Trophoblast cell (in vitro differentiated cells and primary cell): ENCODE measurements around the gene ZNF488. TPM values are rescaled to one million over a fixed set of nuclear protein-coding genes. Genes with fewer than 3 reads are reported as not detected.

ENCODE experiments used
- DNase-seq, 2 donors: peaks; one replicate each; pipeline ENCODE4 v3.0.0-alpha.2; 2016
- H2AFZ ChIP-seq: 2 replicates; pipeline ENCODE4 v1.6.1; 2013; ENCODE audit warnings: low read length, moderate library complexity, mild to moderate bottlenecking; ENCODE audit not compliant: insufficient read depth, poor library complexity
- H2AK5ac ChIP-seq: 2 replicates; pipeline ENCODE4 v1.6.1; 2013; ENCODE audit warnings: mild to moderate bottlenecking, low read length
- H2BK120ac ChIP-seq: 2 replicates; pipeline ENCODE4 v1.6.1; 2013; ENCODE audit warnings: low read length, mild to moderate bottlenecking, moderate library complexity; ENCODE audit not compliant: insufficient read depth, poor library complexity
- H2BK12ac ChIP-seq: 2 replicates; pipeline ENCODE4 v1.6.1; 2013; ENCODE audit warnings: mild to moderate bottlenecking, low read length, moderate library complexity
- H2BK5ac ChIP-seq: 2 replicates; pipeline ENCODE4 v1.6.1; 2013; ENCODE audit warnings: low read length, low read depth, moderate library complexity, mild to moderate bottlenecking; ENCODE audit not compliant: poor library complexity
- H3K14ac ChIP-seq: 2 replicates; pipeline ENCODE4 v1.6.1; 2013; ENCODE audit warnings: mild to moderate bottlenecking, low read length
- H3K18ac ChIP-seq: 2 replicates; pipeline ENCODE4 v1.6.1; 2013; ENCODE audit warnings: mild to moderate bottlenecking, low read length
- H3K23ac ChIP-seq: 2 replicates; pipeline ENCODE4 v1.6.1; 2013; ENCODE audit warnings: low read length
- H3K27ac ChIP-seq: 2 replicates; pipeline ENCODE4 v1.5.1; 2013; ENCODE audit warnings: low read depth, mild to moderate bottlenecking, inconsistent platforms, low read length, moderate library complexity
- H3K27me3 ChIP-seq: 2 replicates; pipeline ENCODE4 v1.6.1; 2013; ENCODE audit warnings: inconsistent platforms, mild to moderate bottlenecking, low read length, moderate library complexity; ENCODE audit not compliant: insufficient read depth
- H3K36me3 ChIP-seq, 2 experiments: 1 replicate in 1 of 2; 2 replicates in 1 of 2; pipeline ENCODE4 v1.6.1; 2013; ENCODE audit warnings: low read length in 2 of 2, mild to moderate bottlenecking in 2 of 2, moderate library complexity in 1 of 2; ENCODE audit not compliant: insufficient read depth in 2 of 2, control insufficient read depth in 1 of 2
- H3K4ac ChIP-seq: 2 replicates; pipeline ENCODE4 v1.6.1; 2013; ENCODE audit warnings: low read depth, mild to moderate bottlenecking, low read length, moderate library complexity
- H3K4me1 ChIP-seq, 2 experiments: 1 replicate in 1 of 2; 2 replicates in 1 of 2; pipeline ENCODE4 v1.6.1; 2013; ENCODE audit warnings: low read length in 2 of 2, mild to moderate bottlenecking in 2 of 2, moderate library complexity in 1 of 2; ENCODE audit not compliant: insufficient read depth in 2 of 2, control insufficient read depth in 1 of 2
- H3K4me2 ChIP-seq: 2 replicates; pipeline ENCODE4 v1.6.1; 2013; ENCODE audit warnings: inconsistent platforms, mild to moderate bottlenecking, low read length, moderate library complexity
- H3K4me3 ChIP-seq: 2 replicates; pipeline ENCODE4 v1.5.1; 2013; ENCODE audit warnings: mild to moderate bottlenecking, low read depth, low read length, inconsistent platforms
- H3K79me1 ChIP-seq: one replicate; pipeline ENCODE4 v1.6.1; 2013; ENCODE audit warnings: low read length
- H3K79me2 ChIP-seq: 2 replicates; pipeline ENCODE4 v1.6.1; 2013; ENCODE audit warnings: low read length, mild to moderate bottlenecking; ENCODE audit not compliant: control insufficient read depth, insufficient read depth, poor library complexity
- H3K9ac ChIP-seq: 2 replicates; pipeline ENCODE4 v1.6.1; 2013; ENCODE audit warnings: mild to moderate bottlenecking, low read length
- H3K9me3 ChIP-seq: 2 replicates; pipeline ENCODE4 v1.6.1; 2013; ENCODE audit warnings: low read depth, mild to moderate bottlenecking, control low read depth, inconsistent platforms, low read length; ENCODE audit not compliant: insufficient read depth
- H4K12ac ChIP-seq: 2 replicates; pipeline ENCODE4 v1.6.1; 2013; ENCODE audit warnings: low read depth, mild to moderate bottlenecking, low read length, moderate library complexity
- H4K8ac ChIP-seq: 2 replicates; pipeline ENCODE4 v1.6.1; 2013; ENCODE audit warnings: low read depth, mild to moderate bottlenecking, low read length, moderate library complexity
- H4K91ac ChIP-seq: one replicate; pipeline ENCODE4 v1.6.1; 2013; ENCODE audit warnings: low read depth, mild to moderate bottlenecking, low read length, moderate library complexity
- WGBS: extraction: QIAGEN DNeasy Blood & Tissue Kit; methylation state at CpG from one replicate; pipeline ENCODE4 v1.1.7; 2013; ENCODE audit warnings: missing lambda C conversion rate; ENCODE audit not compliant: insufficient read length, insufficient coverage; ENCODE audit errors: extremely low coverage; 5-methylcytosine and 5-hydroxymethylcytosine counted together
- polyA plus RNA-seq: library from polyadenylated mRNA; stranded (reverse); fragments of 200-250 nt; gene quantifications from 2 replicates; pipeline ENCODE4 v1.2.3, GENCODE V29; 2013

The ZNF488 gene, protein sequence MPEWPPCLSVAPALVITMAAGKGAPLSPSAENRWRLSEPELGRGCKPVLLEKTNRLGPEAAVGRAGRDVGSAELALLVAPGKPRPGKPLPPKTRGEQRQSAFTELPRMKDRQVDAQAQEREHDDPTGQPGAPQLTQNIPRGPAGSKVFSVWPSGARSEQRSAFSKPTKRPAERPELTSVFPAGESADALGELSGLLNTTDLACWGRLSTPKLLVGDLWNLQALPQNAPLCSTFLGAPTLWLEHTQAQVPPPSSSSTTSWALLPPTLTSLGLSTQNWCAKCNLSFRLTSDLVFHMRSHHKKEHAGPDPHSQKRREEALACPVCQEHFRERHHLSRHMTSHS
- 34.5 and 39.7 TPM in 2 replicates for polyA plus RNA-seq

- Histone ChIP-seq H2BK12ac (peak within 1 kb of the TSS; percentile 81), H2BK5ac (peak within 1 kb of the TSS; percentile 81), H3K4me3 (peak within 1 kb of the TSS; percentile 83), H3K79me1 (peaks cover 5% of the 10 kb centered on the region), H3K36me3 (no peaks in the 10 kb centered on the region), H2BK120ac (peak within 1 kb of the TSS; percentile 89), H2AK5ac (no peak within 1 kb of the TSS), H3K27ac (peak within 1 kb of the TSS; percentile 51), H3K14ac (peak within 1 kb of the TSS; percentile 87), H3K9ac (peak within 1 kb of the TSS; percentile 82), H4K8ac (peak within 1 kb of the TSS; percentile 91), H4K91ac (peak within 1 kb of the TSS; percentile 95), H3K18ac (peak within 1 kb of the TSS; percentile 94), H3K4me1 (no peaks in the 10 kb centered on the region), H3K9me3 (peaks cover 2% of the 10 kb centered on the region), H3K27me3 (no peaks in the 10 kb centered on the region), H3K79me2 (peaks cover 4% of the 10 kb centered on the region), H3K23ac (no peak within 1 kb of the TSS), H4K12ac (peak within 1 kb of the TSS; percentile 74), H3K4me2 (peak within 1 kb of the TSS; percentile 67), H2AFZ (peak within 1 kb of the TSS; percentile 94), H3K4ac (no peak within 1 kb of the TSS)
- no CpG with 5 or more reads among the region's 75 CpGs for WGBS
- peak; percentile 91 to 96 for DNase-seq
These were observed at the start of gene ZNF488 for GRCh38 chr10:47384148-47384921. TSS of gene ZNF488 (minus strand) at chr10:47384293. CDS start at chr10:47368829, 15,464 bp downstream.

GRCh38 chr10:47425813-47426419 is 41.8 kb upstream of the ZNF488 start:
- Histone ChIP-seq H3K79me2 (peaks cover 2% of the 10 kb centered on the region), H3K9me3 (no peaks in the 10 kb centered on the region), H4K8ac (no peak overlapping the region), H3K9ac (no peak overlapping the region), H3K23ac (no peak overlapping the region), H3K79me1 (peaks cover 5% of the 10 kb centered on the region), H4K12ac (no peak overlapping the region), H3K14ac (no peak overlapping the region), H3K36me3 (no peaks in the 10 kb centered on the region), H2BK5ac (no peak overlapping the region), H2AK5ac (no peak overlapping the region), H3K4me1 (peaks cover 2 to 3% of the 10 kb centered on the region in 2 experiments), H3K27me3 (no peaks in the 10 kb centered on the region), H2BK12ac (no peak overlapping the region), H3K4ac (peak overlapping the region; percentile 16), H2BK120ac (no peak overlapping the region), H3K27ac (no peak overlapping the region), H4K91ac (no peak overlapping the region), H2AFZ (no peak overlapping the region), H3K18ac (no peak overlapping the region), H3K4me2 (no peak overlapping the region), H3K4me3 (no peak overlapping the region)
- DNase-seq = no peak
- WGBS = no CpG with 5 or more reads among the region's 4 CpGs

- H3K4me2 ChIP-seq = no peak overlapping the region
- peaks cover 20% of the 10 kb centered on the region for H3K79me1 ChIP-seq
- no peak overlapping the region for H4K8ac ChIP-seq
- peaks cover 2% of the 10 kb centered on the region for H3K9me3 ChIP-seq
- H3K14ac ChIP-seq = no peak overlapping the region
- no peaks in the 10 kb centered on the region for H3K36me3 ChIP-seq
- peak overlapping the region; percentile 38 for H2BK120ac ChIP-seq
- peak overlapping the region; percentile 47 for H2BK12ac ChIP-seq
- peaks cover 8% of the 10 kb centered on the region for H3K79me2 ChIP-seq
- no peak overlapping the region for H2BK5ac ChIP-seq
- DNase-seq = no peak
- H3K9ac ChIP-seq = no peak overlapping the region
- peaks cover 9 to 11% of the 10 kb centered on the region in 2 experiments for H3K4me1 ChIP-seq
- H2AK5ac ChIP-seq = no peak overlapping the region
- WGBS = no CpG with 5 or more reads among the region's 8 CpGs
- H3K18ac ChIP-seq = no peak overlapping the region
- no peak overlapping the region for H2AFZ ChIP-seq
- H4K12ac ChIP-seq = peak overlapping the region; percentile 63
- peak overlapping the region; percentile 31 for H4K91ac ChIP-seq
- H3K23ac ChIP-seq = no peak overlapping the region
- no peak overlapping the region for H3K27ac ChIP-seq
- no peaks in the 10 kb centered on the region for H3K27me3 ChIP-seq
- no peak overlapping the region for H3K4ac ChIP-seq
- no peak overlapping the region for H3K4me3 ChIP-seq
These were observed 40.1 kb upstream of the ZNF488 start for GRCh38 chr10:47424231-47424630.

DNA sequence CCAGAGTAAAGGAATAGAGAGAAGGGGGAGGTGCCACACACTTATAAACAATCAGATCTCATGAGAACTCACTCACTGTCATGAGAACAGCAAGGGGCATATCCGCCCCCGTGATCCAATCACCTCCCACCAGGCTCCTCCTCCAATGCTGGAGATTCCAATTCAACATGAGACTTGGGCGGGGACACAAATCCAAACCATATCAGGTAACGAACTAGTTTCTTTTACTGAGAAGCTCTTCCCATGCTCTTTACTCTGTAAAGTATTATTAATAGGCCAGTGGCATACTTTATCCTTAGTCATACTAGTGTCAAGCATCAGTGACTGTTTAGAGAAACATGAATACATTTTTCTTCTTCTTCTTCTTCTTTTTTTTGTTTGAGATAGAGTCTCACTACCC is 39.4 kb upstream of the ZNF488 start:
- Histone ChIP-seq H2AFZ (no peak overlapping the region), H3K9ac (no peak overlapping the region), H4K12ac (no peak overlapping the region), H3K4me3 (no peak overlapping the region), H4K8ac (no peak overlapping the region), H2BK120ac (no peak overlapping the region), H3K14ac (no peak overlapping the region), H2AK5ac (no peak overlapping the region), H3K4ac (no peak overlapping the region), H2BK5ac (no peak overlapping the region), H3K27me3 (no peaks in the 10 kb centered on the region), H3K36me3 (no peaks in the 10 kb centered on the region), H3K4me1 (peaks cover 9 to 11% of the 10 kb centered on the region in 2 experiments), H3K27ac (no peak overlapping the region), H3K23ac (no peak overlapping the region), H3K79me1 (peaks cover 27% of the 10 kb centered on the region), H2BK12ac (no peak overlapping the region), H4K91ac (no peak overlapping the region), H3K18ac (no peak overlapping the region), H3K79me2 (peaks cover 8% of the 10 kb centered on the region), H3K4me2 (no peak overlapping the region), H3K9me3 (peaks cover 3% of the 10 kb centered on the region)
- no peak for DNase-seq
- WGBS = no CpG with 5 or more reads among the region's 4 CpGs
